Suppressor macrophage treated with lipopolysaccharide for 4 hours (primary cell): ENCODE measurements around the gene SCAI.
A peak's percentile ranks its signal among the peaks of the same experiment; 100 is the strongest.
"Not testable (repeated sequence)": the region's sequence is repeated elsewhere in the genome, so short reads cannot be mapped to it uniquely, and the experiment has no call there.

Source experiments
- DNase-seq: peaks from one replicate; pipeline ENCODE4 v3.0.0-alpha.2; 2020

SCAI gene

DNA sequence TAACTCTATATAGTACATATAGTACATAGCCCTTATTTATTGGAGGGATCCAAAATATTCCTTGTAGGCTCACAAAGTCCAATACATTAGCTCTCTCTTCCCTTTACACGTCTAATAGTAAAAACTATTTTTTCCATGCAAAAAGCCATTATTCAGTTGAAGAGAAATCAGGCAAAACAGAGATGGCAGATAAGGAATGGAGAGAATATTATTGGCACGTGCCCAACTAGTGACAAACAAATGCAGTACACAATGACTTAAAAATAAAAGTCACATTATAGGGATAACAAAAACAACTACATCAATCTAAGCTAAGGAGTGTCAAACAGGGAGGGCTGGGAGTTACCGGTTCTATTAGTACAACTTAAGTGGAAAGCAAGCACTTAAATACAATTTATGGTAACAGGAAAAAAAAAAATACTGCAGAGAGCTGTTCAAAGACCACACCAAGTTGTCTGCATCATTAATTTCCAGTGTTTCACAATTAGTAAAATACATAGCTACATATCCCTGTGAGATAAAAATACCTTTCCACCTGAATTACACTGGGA is 4.1 kb upstream of the SCAI start:
- no peak for DNase-seq

DNA sequence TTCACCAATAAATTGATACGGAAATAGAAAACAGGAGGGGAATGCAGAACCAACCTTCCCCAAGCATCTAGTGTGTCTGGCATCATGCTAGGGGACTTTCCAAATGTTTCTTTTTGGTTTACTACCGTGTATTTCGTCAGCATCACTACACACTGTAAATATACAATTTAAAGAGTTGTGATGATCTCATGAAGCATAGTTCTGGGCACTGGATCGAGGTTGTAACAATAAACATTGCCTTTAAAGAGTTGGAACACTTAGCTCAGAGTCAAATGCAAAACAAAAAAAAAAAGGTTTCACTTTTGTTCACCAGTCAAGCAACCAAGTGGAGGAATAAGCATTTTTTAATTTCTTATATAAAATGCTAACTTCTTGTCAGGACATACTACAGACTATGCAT is 2.9 kb upstream of the SCAI start:
- peak; percentile 28 for DNase-seq

DNA sequence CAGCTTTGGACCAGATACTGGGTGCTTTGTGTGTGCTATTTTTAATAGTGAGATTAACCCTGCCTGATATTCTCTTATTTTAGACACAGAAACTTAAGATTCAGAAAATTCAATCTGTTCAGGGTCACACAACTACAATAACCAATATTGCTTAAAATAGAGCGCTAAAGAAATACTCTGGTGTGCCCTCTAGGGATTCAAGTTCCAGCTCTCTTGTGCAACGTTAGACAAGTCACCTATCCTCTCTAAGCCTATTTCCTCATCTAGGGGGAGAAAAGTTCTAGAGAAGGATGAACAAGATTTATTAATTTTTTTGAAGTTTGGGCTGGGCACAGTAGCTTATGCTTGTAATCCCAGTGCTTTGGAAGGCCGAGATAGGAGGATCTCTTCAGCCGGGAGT is 2.1 kb upstream of the SCAI start:
- DNase-seq = no peak

- no peak for DNase-seq
These were observed 560 bp downstream of the SCAI start for GRCh38 chr9:125142560-125143376.

DNA sequence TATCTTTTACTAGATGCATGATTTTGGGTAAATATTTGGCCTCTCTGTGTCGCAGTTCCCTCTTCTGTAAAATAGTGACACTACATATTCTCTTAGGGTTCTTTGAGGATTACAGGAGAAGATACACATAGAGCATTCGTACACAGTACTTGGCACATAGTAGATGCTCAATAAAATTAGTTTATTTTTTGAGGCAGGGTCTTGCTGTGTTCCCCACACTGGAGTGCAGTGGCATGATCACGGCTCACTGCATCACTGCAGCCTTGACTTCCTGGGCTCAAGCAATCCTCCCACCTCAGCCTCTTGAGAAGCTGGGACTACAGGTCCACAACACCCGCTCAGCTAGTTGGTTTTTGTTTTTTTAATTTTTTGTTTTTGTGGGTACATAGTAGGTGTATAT is 1.6 kb downstream of the SCAI start:
- no peak for DNase-seq

DNA sequence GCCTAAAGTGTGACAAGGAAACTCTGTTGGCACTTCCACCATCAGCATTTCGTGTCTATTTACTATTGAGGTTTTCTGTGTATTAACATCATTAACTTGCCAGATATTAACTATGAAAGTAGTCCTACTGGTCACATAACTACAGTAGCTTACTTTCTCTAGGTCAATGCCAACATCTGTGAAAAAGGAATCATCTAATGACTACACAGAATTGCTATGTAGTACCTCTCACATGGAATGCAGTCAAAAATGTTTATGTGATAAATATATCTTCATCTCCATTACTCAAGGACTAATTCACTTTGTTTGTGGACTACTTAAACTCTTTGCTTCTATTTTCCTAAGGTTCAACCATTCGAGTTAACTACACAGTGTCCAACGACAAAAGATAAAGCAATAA is 2.1 kb downstream of the SCAI start:
- no peak for DNase-seq

DNA sequence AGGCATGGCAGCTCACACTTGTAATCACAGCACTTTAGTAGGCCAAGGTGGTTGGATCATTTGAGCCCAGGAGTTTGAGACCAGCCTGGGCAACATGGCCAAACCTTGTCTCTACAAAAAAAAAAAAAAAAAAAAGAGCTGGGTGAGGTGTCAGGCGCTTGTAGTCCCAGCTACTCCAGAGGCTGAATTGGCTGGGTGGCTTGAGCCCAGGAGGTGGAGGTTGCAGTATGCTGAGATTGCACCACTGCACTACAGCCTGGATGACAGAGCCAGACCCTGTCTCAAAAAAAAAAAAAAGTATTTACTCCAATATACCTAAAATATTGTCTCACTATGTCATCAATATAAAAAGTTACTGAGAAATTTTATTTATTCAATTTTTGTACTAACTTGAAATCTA is 2.8 kb downstream of the SCAI start:
- DNase-seq = no peak

GRCh38 chr9:125137200-125137599 is 6.1 kb downstream of the SCAI start:
- DNase-seq = no peak

- no peak for DNase-seq
These were observed 8.4 kb downstream of the SCAI start for GRCh38 chr9:125134976-125135375.

GRCh38 chr9:125133403-125134329 is 9.7 kb downstream of the SCAI start:
- no peak for DNase-seq

- DNase-seq = no peak
These were observed 11.6 kb downstream of the SCAI start for GRCh38 chr9:125131778-125132177.

- DNase-seq = peak; percentile 79
These were observed 17.1 kb downstream of the SCAI start for GRCh38 chr9:125126019-125126746.

GRCh38 chr9:125125523-125125922 is 17.8 kb downstream of the SCAI start:
- no peak for DNase-seq

DNA sequence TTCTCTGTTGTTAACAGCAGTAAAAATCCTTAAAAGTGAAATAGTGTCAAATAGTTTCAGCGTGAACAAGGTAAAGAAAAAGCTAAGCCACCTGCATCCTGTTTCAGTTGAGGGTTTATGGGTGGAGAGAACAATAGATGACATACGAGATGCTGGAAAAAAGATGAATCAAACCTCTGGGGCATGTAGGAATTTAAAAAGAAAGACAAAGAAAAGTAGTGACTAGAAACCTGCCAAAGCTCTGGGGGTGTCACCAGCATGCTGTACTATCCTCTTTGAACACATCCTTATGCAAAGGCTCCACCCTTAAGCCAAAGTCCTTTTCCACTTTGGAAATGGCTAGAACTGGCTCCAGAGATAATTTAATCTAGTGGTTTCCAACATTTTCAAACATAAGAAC is 22.2 kb downstream of the SCAI start:
- DNase-seq = no peak

DNA sequence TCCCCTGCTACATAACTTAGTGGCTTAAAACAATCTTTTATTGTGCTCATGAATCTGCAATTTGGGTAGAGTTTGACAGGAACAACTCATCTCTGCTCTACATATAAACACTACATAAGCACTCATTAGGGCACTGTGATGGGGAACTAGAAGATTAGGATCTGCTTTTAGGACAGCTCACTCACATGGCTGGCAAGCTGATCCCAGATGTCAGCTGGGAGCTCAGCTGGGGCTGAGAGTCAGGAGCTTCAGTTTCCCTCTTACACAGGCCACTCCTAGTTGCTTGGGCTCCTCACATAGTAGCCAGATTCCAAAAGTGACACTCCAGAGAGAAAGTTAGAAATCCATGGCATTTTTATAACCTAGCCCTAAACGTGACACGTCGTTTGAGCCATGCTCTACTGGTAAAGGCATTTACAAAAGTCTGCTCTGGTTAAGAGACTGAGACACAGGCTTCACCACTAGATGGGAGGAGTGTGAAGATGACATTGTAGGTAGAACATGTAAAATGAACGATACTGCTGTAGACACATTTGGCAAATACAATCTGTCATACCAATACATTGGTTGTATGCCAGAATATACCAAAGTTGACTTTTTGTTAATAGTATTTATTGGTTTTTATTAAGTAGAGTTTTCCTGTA is 23.6 kb downstream of the SCAI start:
- peak; percentile 34 for DNase-seq

GRCh38 chr9:125118696-125119095 is 24.6 kb downstream of the SCAI start:
- DNase-seq = not testable (repeated sequence)

GRCh38 chr9:125114503-125114902 is 28.8 kb downstream of the SCAI start:
- DNase-seq = not testable (repeated sequence)

DNA sequence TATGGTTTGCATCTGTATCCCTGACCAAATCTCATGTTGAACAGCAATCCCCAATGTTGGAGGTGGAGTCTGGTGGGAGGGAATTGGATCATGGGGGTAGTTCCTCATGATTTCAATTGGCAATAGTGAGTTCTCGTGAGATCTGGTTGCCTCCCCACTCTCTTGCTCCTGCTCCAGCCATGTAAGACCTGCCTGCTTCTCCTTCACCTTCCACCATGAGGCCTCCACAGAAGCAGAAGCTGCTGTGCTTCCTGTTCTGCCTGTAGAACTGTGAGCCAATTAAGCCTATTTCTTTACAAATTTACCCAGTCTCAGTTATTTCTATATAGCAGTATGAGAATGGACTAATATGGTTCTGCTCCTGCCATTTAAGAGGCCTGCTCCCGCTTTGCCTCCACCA is 32.9 kb downstream of the SCAI start:
- no peak for DNase-seq

- DNase-seq = not testable (repeated sequence)
These were observed 34.8 kb downstream of the SCAI start for GRCh38 chr9:125108541-125108940.

GRCh38 chr9:125106285-125106893 is 36.9 kb downstream of the SCAI start:
- DNase-seq = no peak

DNA sequence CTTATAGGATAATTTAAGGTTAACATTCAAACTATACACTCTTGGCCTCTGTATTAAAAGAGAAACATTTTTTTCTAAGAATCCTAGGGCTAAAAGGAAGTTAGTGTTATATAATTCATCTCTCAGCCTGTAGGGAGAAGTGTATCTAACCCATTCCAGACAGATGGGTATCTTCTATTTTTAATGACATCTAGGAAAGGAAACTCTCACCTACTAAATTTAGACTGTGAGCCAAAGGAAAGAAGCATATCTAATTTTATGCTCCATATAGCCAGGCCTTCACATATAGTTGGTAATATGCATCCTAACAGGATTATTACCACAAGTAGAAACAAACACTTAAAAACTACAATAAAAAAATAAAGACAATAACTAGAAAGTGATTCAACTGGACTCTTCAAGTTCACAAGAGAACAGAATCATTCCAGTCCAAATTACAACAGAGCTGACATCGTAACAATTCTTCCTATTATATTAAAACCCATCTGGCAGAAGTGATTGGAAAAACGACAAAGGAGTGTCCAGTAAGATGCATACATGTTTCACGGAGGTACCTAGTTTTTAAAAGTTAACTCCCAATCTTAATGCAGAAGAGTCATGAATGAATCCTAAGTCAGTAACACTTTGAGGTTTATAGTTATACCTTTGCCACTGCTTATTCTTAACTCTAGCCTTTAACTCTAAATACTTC is 39.4 kb downstream of the SCAI start:
- DNase-seq = no peak
